ENCODE results near the gene SLC27A2. TPM values are rescaled to one million over a fixed set of nuclear protein-coding genes. Genes with fewer than 3 reads are reported as not detected.

The SLC27A2 gene
- total and polyA plus RNA-seq, 2 donors (not counting 1 experiment from before 2014, with no cell fraction given): 0.49 to 0.66 TPM

- no peak for TF ChIP-seq CTCF (conservative IDR thresholded peaks at IDR 0.05 in 1 of 2, IDR thresholded peaks at IDR 0.05 in 1 of 2; ENCODE audit: low read depth in 1 of 2, low read length in 2 of 2)
- no peak for TF ChIP-seq EZH2 (IDR thresholded peaks at IDR 0.05; ENCODE audit: low read length, missing control alignments)
- Histone ChIP-seq H4K20me1 (ENCODE audit: control insufficient read depth, extremely low read depth, insufficient read depth, low read length) (no peaks in the 10 kb centered on the region), H3K4me1 (ENCODE audit: control insufficient read depth, extremely low read depth, insufficient read depth, low read length) (no peaks in the 10 kb centered on the region), H3K36me3 (ENCODE audit: control insufficient read depth, insufficient read depth, low read length) (no peaks in the 10 kb centered on the region), H3K27me3 (ENCODE audit: control insufficient read depth, insufficient read depth, low read length) (no peaks in the 10 kb centered on the region), H3K27ac (ENCODE audit: insufficient read depth, low read length) (no peak overlapping the region), H2AFZ (ENCODE audit: low read length) (no peak overlapping the region), H3K9ac (ENCODE audit: insufficient read depth, low read length) (no peak overlapping the region), H3K4me2 (ENCODE audit: extremely low read depth, insufficient read depth, low read length) (no peak overlapping the region), H3K9me3 (ENCODE audit: control insufficient read depth, insufficient read depth, low read depth, low read length) (no peaks in the 10 kb centered on the region), H3K79me2 (ENCODE audit: control insufficient read depth, insufficient read depth, low read length) (no peaks in the 10 kb centered on the region), H3K4me3 (replicated peaks in 1 of 4; ENCODE audit: control extremely low read depth in 1 of 4, insufficient read depth in 1 of 4, low read depth in 3 of 4, low read length in 4 of 4) (no peak overlapping the region)
- no peak for DNase-seq (ENCODE audit: low read depth in 2 of 2)
Observed at GRCh38 chr15:50275091-50275490, 93.1 kb downstream of the SLC27A2 start.

- H3K36me3 ChIP-seq (ENCODE audit: control insufficient read depth, insufficient read depth, low read length): no peaks in the 10 kb centered on the region
- H2AFZ ChIP-seq (ENCODE audit: low read length): no peak overlapping the region
- no peak for DNase-seq (ENCODE audit: low read depth in 2 of 2)
- no peaks in the 10 kb centered on the region for H3K79me2 ChIP-seq (ENCODE audit: control insufficient read depth, insufficient read depth, low read length)
- H3K4me1 ChIP-seq (ENCODE audit: control insufficient read depth, extremely low read depth, insufficient read depth, low read length): no peaks in the 10 kb centered on the region
- H4K20me1 ChIP-seq (ENCODE audit: control insufficient read depth, extremely low read depth, insufficient read depth, low read length): no peaks in the 10 kb centered on the region
- TF ChIP-seq EZH2 (IDR thresholded peaks at IDR 0.05; ENCODE audit: low read length, missing control alignments): no peak
- TF ChIP-seq CTCF (conservative IDR thresholded peaks at IDR 0.05 in 1 of 2, IDR thresholded peaks at IDR 0.05 in 1 of 2; ENCODE audit: low read depth in 1 of 2, low read length in 2 of 2): no peak
- H3K27me3 ChIP-seq (ENCODE audit: control insufficient read depth, insufficient read depth, low read length): no peaks in the 10 kb centered on the region
- no peak overlapping the region for H3K27ac ChIP-seq (ENCODE audit: insufficient read depth, low read length)
- no peak overlapping the region for H3K4me3 ChIP-seq (replicated peaks in 1 of 4; ENCODE audit: control extremely low read depth in 1 of 4, insufficient read depth in 1 of 4, low read depth in 3 of 4, low read length in 4 of 4)
- H3K9me3 ChIP-seq (ENCODE audit: control insufficient read depth, insufficient read depth, low read depth, low read length): no peaks in the 10 kb centered on the region
- H3K9ac ChIP-seq (ENCODE audit: insufficient read depth, low read length): no peak overlapping the region
- no peak overlapping the region for H3K4me2 ChIP-seq (ENCODE audit: extremely low read depth, insufficient read depth, low read length)
Observed at GRCh38 chr15:50275908-50276307, 93.9 kb downstream of the SLC27A2 start.

GRCh38 chr15:50277370-50277769 is 95.4 kb downstream of the SLC27A2 start:
- no peak for DNase-seq (ENCODE audit: low read depth in 2 of 2)
- no peaks in the 10 kb centered on the region for H3K4me1 ChIP-seq (ENCODE audit: control insufficient read depth, extremely low read depth, insufficient read depth, low read length)
- TF ChIP-seq CTCF (conservative IDR thresholded peaks at IDR 0.05 in 1 of 2, IDR thresholded peaks at IDR 0.05 in 1 of 2; ENCODE audit: low read depth in 1 of 2, low read length in 2 of 2) (no peak), EZH2 (IDR thresholded peaks at IDR 0.05; ENCODE audit: low read length, missing control alignments) (no peak)
- no peaks in the 10 kb centered on the region for H4K20me1 ChIP-seq (ENCODE audit: control insufficient read depth, extremely low read depth, insufficient read depth, low read length)
- H2AFZ ChIP-seq (ENCODE audit: low read length): no peak overlapping the region
- H3K9ac ChIP-seq (ENCODE audit: insufficient read depth, low read length): no peak overlapping the region
- H3K9me3 ChIP-seq (ENCODE audit: control insufficient read depth, insufficient read depth, low read depth, low read length): no peaks in the 10 kb centered on the region
- H3K27me3 ChIP-seq (ENCODE audit: control insufficient read depth, insufficient read depth, low read length): no peaks in the 10 kb centered on the region
- no peaks in the 10 kb centered on the region for H3K36me3 ChIP-seq (ENCODE audit: control insufficient read depth, insufficient read depth, low read length)
- no peak overlapping the region for H3K4me2 ChIP-seq (ENCODE audit: extremely low read depth, insufficient read depth, low read length)
- H3K27ac ChIP-seq (ENCODE audit: insufficient read depth, low read length): no peak overlapping the region
- no peaks in the 10 kb centered on the region for H3K79me2 ChIP-seq (ENCODE audit: control insufficient read depth, insufficient read depth, low read length)
- no peak overlapping the region for H3K4me3 ChIP-seq (replicated peaks in 1 of 4; ENCODE audit: control extremely low read depth in 1 of 4, insufficient read depth in 1 of 4, low read depth in 3 of 4, low read length in 4 of 4)
